ENCODE data around the gene KATNB1.
"Not testable (repeated sequence)": the region's sequence is repeated elsewhere in the genome, so short reads cannot be mapped to it uniquely, and the experiment has no call there.

Gene KATNB1

DNA sequence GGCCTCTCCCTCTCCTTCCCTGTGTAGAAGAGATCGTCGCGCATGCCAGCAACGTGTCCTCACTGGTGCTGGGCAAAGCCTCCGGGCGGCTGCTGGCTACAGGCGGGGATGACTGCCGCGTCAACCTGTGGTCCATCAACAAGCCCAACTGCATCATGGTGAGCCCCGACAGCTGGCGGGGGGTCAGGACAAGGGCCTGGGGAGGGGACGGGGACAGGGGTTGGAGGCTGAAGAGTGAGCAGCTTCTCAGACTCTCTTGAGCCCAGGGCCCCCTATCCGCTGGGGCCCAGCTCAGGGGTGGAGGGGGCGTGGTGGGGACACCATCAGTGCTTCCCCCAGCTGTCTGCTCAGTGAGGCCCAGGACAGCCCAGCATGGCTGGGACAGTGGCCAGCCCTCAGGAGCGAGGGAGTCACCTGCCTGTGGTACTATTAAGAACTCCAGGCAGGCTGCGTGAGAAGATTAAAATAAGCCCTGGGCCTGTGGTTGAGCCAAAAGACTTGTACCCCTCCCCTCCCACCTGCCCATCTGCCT is 6.2 kb downstream of the KATNB1 start:
- Histone ChIP-seq H3K4me3 (ENCODE audit: low read length) (no peak overlapping the region), H3K27me3 (ENCODE audit: control insufficient read depth, insufficient read depth, low read length) (no peaks in the 10 kb centered on the region), H3K9me3 (ENCODE audit: control insufficient read depth, low read length) (no peaks in the 10 kb centered on the region), H3K4me1 (ENCODE audit: control insufficient read depth, insufficient read depth, low read length) (peaks cover 9% of the 10 kb centered on the region), H3K9ac (ENCODE audit: low read length) (no peak overlapping the region), H3K36me3 (ENCODE audit: control insufficient read depth, insufficient read depth, low read length) (no peaks in the 10 kb centered on the region)

- Histone ChIP-seq H3K4me1 (ENCODE audit: control insufficient read depth, insufficient read depth, low read length) (peaks cover under 1% of the 10 kb centered on the region), H3K36me3 (ENCODE audit: control insufficient read depth, insufficient read depth, low read length) (no peaks in the 10 kb centered on the region), H3K9me3 (ENCODE audit: control insufficient read depth, low read length) (no peaks in the 10 kb centered on the region), H3K27me3 (ENCODE audit: control insufficient read depth, insufficient read depth, low read length) (no peaks in the 10 kb centered on the region), H3K9ac (ENCODE audit: low read length) (no peak overlapping the region), H3K4me3 (ENCODE audit: low read length) (no peak overlapping the region)
Observed at GRCh38 chr16:57742543-57742942, 7.0 kb downstream of the KATNB1 start.

DNA sequence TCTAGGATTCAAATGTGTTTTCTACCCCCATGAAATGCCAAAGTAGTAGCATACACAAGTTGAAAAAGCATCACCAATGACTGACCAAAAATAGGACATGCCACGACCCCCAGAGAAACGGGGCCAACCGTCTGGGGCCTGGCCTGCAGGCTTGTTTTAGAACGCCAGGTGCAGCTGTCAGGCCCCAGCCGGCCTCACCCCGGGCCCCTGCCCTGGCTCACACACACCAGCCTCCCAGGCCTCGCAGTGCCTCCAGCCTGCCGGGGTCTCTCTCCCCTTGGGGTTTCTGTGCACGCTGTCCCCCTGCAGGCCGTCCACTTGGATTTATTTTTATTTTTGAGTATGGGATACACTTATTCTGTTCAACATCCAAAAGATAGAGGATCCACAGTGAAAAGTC is 7.9 kb downstream of the KATNB1 start:
- Histone ChIP-seq H3K36me3 (ENCODE audit: control insufficient read depth, insufficient read depth, low read length) (no peaks in the 10 kb centered on the region), H3K27me3 (ENCODE audit: control insufficient read depth, insufficient read depth, low read length) (no peaks in the 10 kb centered on the region), H3K9ac (ENCODE audit: low read length) (no peak overlapping the region), H3K4me1 (ENCODE audit: control insufficient read depth, insufficient read depth, low read length) (no peaks in the 10 kb centered on the region), H3K9me3 (ENCODE audit: control insufficient read depth, low read length) (no peaks in the 10 kb centered on the region), H3K4me3 (ENCODE audit: low read length) (no peak overlapping the region)

- no peak overlapping the region for H3K9ac ChIP-seq (ENCODE audit: low read length)
- no peaks in the 10 kb centered on the region for H3K4me1 ChIP-seq (ENCODE audit: control insufficient read depth, insufficient read depth, low read length)
- H3K36me3 ChIP-seq (ENCODE audit: control insufficient read depth, insufficient read depth, low read length) = no peaks in the 10 kb centered on the region
- no peak overlapping the region for H3K4me3 ChIP-seq (ENCODE audit: low read length)
- H3K9me3 ChIP-seq (ENCODE audit: control insufficient read depth, low read length) = no peaks in the 10 kb centered on the region
- H3K27me3 ChIP-seq (ENCODE audit: control insufficient read depth, insufficient read depth, low read length) = no peaks in the 10 kb centered on the region
Observed at GRCh38 chr16:57743886-57744641, 8.5 kb downstream of the KATNB1 start.

DNA sequence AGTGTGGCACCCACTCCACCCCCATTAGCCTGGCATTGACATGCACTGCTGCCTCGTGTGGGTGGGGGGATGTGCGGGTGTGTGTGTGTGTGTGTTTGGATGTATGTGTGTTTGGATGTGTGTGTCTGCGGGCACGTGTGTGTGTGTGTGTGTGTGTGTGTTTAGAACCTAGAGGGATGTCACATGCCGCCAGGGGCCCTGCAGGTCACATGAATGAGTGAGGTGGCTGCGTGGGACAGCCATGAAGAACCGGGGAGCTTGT is 9.0 kb downstream of the KATNB1 start:
- Histone ChIP-seq H3K27me3 (ENCODE audit: control insufficient read depth, insufficient read depth, low read length) (no peaks in the 10 kb centered on the region), H3K4me3 (ENCODE audit: low read length) (no peak overlapping the region), H3K9me3 (ENCODE audit: control insufficient read depth, low read length) (no peaks in the 10 kb centered on the region), H3K4me1 (ENCODE audit: control insufficient read depth, insufficient read depth, low read length) (no peaks in the 10 kb centered on the region), H3K9ac (ENCODE audit: low read length) (no peak overlapping the region), H3K36me3 (ENCODE audit: control insufficient read depth, insufficient read depth, low read length) (no peaks in the 10 kb centered on the region)

GRCh38 chr16:57745768-57746167 is 10.2 kb downstream of the KATNB1 start:
- H3K9ac ChIP-seq (ENCODE audit: low read length) = no peak overlapping the region
- no peaks in the 10 kb centered on the region for H3K4me1 ChIP-seq (ENCODE audit: control insufficient read depth, insufficient read depth, low read length)
- H3K9me3 ChIP-seq (ENCODE audit: control insufficient read depth, low read length) = no peaks in the 10 kb centered on the region
- no peaks in the 10 kb centered on the region for H3K27me3 ChIP-seq (ENCODE audit: control insufficient read depth, insufficient read depth, low read length)
- H3K36me3 ChIP-seq (ENCODE audit: control insufficient read depth, insufficient read depth, low read length) = no peaks in the 10 kb centered on the region
- no peak overlapping the region for H3K4me3 ChIP-seq (ENCODE audit: low read length)

- not testable (repeated sequence) for H3K4me1 ChIP-seq (ENCODE audit: control insufficient read depth, insufficient read depth, low read length)
Observed at GRCh38 chr16:57746316-57746715, 10.7 kb downstream of the KATNB1 start.

DNA sequence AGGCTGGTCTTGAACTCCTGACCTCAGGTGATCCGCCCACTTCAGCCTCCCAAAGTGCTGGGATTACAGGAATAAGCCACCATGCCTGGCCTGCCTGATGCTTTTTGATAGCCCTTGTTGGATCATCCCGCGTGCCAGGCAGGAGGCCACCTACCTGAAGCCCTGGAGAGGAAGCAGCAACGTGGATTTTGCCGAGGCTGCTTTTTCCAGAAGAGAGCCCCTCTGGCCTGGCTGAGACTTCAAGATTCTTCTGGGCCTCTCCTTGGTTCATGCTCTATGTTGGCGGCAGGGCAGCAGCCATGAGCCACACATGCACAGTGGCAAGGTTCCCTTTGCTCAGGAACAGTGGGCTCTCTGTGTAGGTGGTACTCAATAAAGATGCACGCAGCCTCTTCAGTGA is 11.5 kb downstream of the KATNB1 start:
- Histone ChIP-seq H3K27me3 (ENCODE audit: control insufficient read depth, insufficient read depth, low read length) (no peaks in the 10 kb centered on the region), H3K36me3 (ENCODE audit: control insufficient read depth, insufficient read depth, low read length) (no peaks in the 10 kb centered on the region), H3K9ac (ENCODE audit: low read length) (no peak overlapping the region), H3K9me3 (ENCODE audit: control insufficient read depth, low read length) (no peaks in the 10 kb centered on the region), H3K4me1 (ENCODE audit: control insufficient read depth, insufficient read depth, low read length) (no peaks in the 10 kb centered on the region), H3K4me3 (ENCODE audit: low read length) (no peak overlapping the region)

More at GRCh38 chr16:57746316-57746715, 10.7 kb downstream of the KATNB1 start:
- H3K9ac ChIP-seq (ENCODE audit: low read length); H3K9me3 ChIP-seq (ENCODE audit: control insufficient read depth, low read length); H3K4me3 ChIP-seq (ENCODE audit: low read length); H3K36me3 ChIP-seq (ENCODE audit: control insufficient read depth, insufficient read depth, low read length); H3K27me3 ChIP-seq (ENCODE audit: control insufficient read depth, insufficient read depth, low read length): not testable (repeated sequence)

- H3K4me3 ChIP-seq (ENCODE audit: low read length) = no peak overlapping the region
- no peak overlapping the region for H3K9ac ChIP-seq (ENCODE audit: low read length)
- H3K4me1 ChIP-seq (ENCODE audit: control insufficient read depth, insufficient read depth, low read length) = no peaks in the 10 kb centered on the region
- H3K36me3 ChIP-seq (ENCODE audit: control insufficient read depth, insufficient read depth, low read length) = no peaks in the 10 kb centered on the region
- H3K9me3 ChIP-seq (ENCODE audit: control insufficient read depth, low read length) = no peaks in the 10 kb centered on the region
- no peaks in the 10 kb centered on the region for H3K27me3 ChIP-seq (ENCODE audit: control insufficient read depth, insufficient read depth, low read length)
Observed at GRCh38 chr16:57747496-57747895, 11.9 kb downstream of the KATNB1 start.

DNA sequence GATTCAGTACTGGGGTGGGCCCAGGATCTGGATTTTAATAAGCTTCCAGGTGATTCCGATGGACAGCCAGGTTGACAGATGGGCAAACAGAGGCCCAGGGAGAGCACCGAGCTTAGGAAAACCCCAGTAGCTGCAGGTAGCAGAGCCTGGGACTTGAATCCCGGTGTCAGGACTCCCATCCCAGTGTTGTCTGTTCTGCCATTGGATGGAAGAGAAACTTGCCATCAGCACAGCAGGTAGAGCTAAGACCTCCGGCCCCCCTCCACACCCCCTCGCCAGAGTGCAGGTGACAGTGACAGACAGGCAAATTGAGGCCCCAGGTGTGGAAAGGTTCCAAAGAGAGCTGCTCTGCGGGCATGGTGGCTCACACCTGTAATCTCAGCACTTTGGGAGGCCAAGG is 12.4 kb downstream of the KATNB1 start:
- H3K27me3 ChIP-seq (ENCODE audit: control insufficient read depth, insufficient read depth, low read length) = no peaks in the 10 kb centered on the region
- H3K9ac ChIP-seq (ENCODE audit: low read length) = no peak overlapping the region
- no peaks in the 10 kb centered on the region for H3K36me3 ChIP-seq (ENCODE audit: control insufficient read depth, insufficient read depth, low read length)
- H3K4me3 ChIP-seq (ENCODE audit: low read length) = no peak overlapping the region
- no peaks in the 10 kb centered on the region for H3K4me1 ChIP-seq (ENCODE audit: control insufficient read depth, insufficient read depth, low read length)
- H3K9me3 ChIP-seq (ENCODE audit: control insufficient read depth, low read length) = no peaks in the 10 kb centered on the region

- Histone ChIP-seq H3K9ac (ENCODE audit: low read length) (no peak overlapping the region), H3K4me3 (ENCODE audit: low read length) (no peak overlapping the region), H3K36me3 (ENCODE audit: control insufficient read depth, insufficient read depth, low read length) (no peaks in the 10 kb centered on the region), H3K9me3 (ENCODE audit: control insufficient read depth, low read length) (no peaks in the 10 kb centered on the region), H3K4me1 (ENCODE audit: control insufficient read depth, insufficient read depth, low read length) (no peaks in the 10 kb centered on the region), H3K27me3 (ENCODE audit: control insufficient read depth, insufficient read depth, low read length) (no peaks in the 10 kb centered on the region)
Observed at GRCh38 chr16:57748596-57748995, 13.0 kb downstream of the KATNB1 start.

DNA sequence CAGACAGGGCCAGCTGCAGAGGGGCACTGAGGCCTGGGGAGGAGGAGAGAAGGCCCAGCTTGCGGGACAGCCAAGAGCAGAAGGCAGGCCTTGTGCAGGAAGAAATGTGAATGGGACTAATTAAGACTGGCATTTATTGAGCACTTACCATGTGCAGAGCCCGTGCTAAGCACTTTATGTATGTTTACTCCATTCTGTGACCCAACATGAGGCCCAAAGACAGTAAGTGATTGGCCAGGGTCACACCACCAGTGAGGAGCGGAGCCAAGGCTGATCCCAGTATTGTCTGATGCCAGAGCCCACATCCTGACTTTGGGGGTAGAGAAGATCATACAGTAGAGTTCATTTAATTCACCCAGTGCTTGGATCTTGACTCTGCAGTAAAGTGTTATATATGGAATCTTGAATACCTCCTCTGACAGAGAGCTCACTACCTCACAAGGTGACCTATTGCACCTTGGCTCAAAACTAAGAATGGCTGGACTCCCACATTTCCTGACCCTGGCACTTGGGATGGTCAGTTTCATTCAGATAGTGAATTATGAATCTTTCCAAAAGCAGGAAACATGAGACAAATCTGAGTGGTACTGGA is 13.6 kb downstream of the KATNB1 start:
- Histone ChIP-seq H3K9me3 (ENCODE audit: control insufficient read depth, low read length) (no peaks in the 10 kb centered on the region), H3K36me3 (ENCODE audit: control insufficient read depth, insufficient read depth, low read length) (no peaks in the 10 kb centered on the region), H3K4me1 (ENCODE audit: control insufficient read depth, insufficient read depth, low read length) (no peaks in the 10 kb centered on the region), H3K9ac (ENCODE audit: low read length) (no peak overlapping the region), H3K4me3 (ENCODE audit: low read length) (no peak overlapping the region), H3K27me3 (ENCODE audit: control insufficient read depth, insufficient read depth, low read length) (no peaks in the 10 kb centered on the region)

Measured in mucosa of stomach (tissue), 1 donor.